H9 (cell line): ENCODE results near the gene OAF. TPM values are rescaled to one million over a fixed set of nuclear protein-coding genes. Genes with fewer than 3 reads are reported as not detected.

Experiments
- DNase-seq: peaks from one replicate; pipeline ENCODE4 v3.0.0-alpha.2; 2017
- H2AFZ ChIP-seq: one replicate; pipeline ENCODE4 v1.6.1; 2013; ENCODE audit warnings: mild to moderate bottlenecking, low read length, control low read depth, moderate library complexity
- H2AK5ac ChIP-seq: 2 replicates; pipeline ENCODE4 v1.6.1; 2013; ENCODE audit warnings: low read length, control low read depth, mixed read lengths; ENCODE audit not compliant: insufficient read length
- H2BK120ac ChIP-seq: one replicate; pipeline ENCODE4 v1.6.1; 2013; ENCODE audit warnings: low read depth, mild to moderate bottlenecking, low read length, control low read depth, inconsistent platforms; ENCODE audit not compliant: poor library complexity, severe bottlenecking
- H2BK12ac ChIP-seq: 2 replicates; pipeline ENCODE4 v1.6.1; 2013; ENCODE audit warnings: low read length, control low read depth, mixed read lengths, low read depth; ENCODE audit not compliant: insufficient read length
- H2BK15ac ChIP-seq: 2 replicates; pipeline ENCODE4 v1.6.1; 2013; ENCODE audit warnings: low read depth, low read length, control low read depth
- H2BK20ac ChIP-seq: one replicate; pipeline ENCODE4 v1.6.1; 2013; ENCODE audit warnings: low read depth, mild to moderate bottlenecking, low read length, control low read depth, inconsistent platforms; ENCODE audit not compliant: poor library complexity, severe bottlenecking
- H2BK5ac ChIP-seq: 2 replicates; pipeline ENCODE4 v1.6.1; 2013; ENCODE audit warnings: low read length, control low read depth, mixed read lengths; ENCODE audit not compliant: insufficient read length
- H3K14ac ChIP-seq: 2 replicates; pipeline ENCODE4 v1.6.1; 2013; ENCODE audit warnings: low read length, control low read depth; ENCODE audit not compliant: insufficient read depth
- H3K18ac ChIP-seq: 2 replicates; pipeline ENCODE4 v1.6.1; 2013; ENCODE audit warnings: low read depth, mild to moderate bottlenecking, mixed read lengths, low read length, control low read depth; ENCODE audit not compliant: insufficient read length
- H3K23ac ChIP-seq: 2 replicates; pipeline ENCODE4 v1.6.1; 2013; ENCODE audit warnings: low read length, control low read depth, mixed read lengths, low read depth; ENCODE audit not compliant: insufficient read length
- H3K23me2 ChIP-seq: 2 replicates; pipeline ENCODE4 v1.6.1; 2013; ENCODE audit warnings: low read depth, mild to moderate bottlenecking, mixed read lengths, low read length, control low read depth; ENCODE audit not compliant: insufficient read length, poor library complexity, severe bottlenecking
- H3K27ac ChIP-seq: 2 replicates; pipeline ENCODE4 v1.5.1; 2013; ENCODE audit warnings: low read length, control low read depth, mixed read lengths, low read depth; ENCODE audit not compliant: insufficient read length
- H3K27me3 ChIP-seq: 2 replicates; pipeline ENCODE4 v1.6.1; 2013; ENCODE audit warnings: low read length, control low read depth, inconsistent platforms; ENCODE audit not compliant: insufficient read depth
- H3K4ac ChIP-seq: 2 replicates; pipeline ENCODE4 v1.6.1; 2013; ENCODE audit warnings: low read depth, mild to moderate bottlenecking, control low read depth, inconsistent platforms, low read length, moderate library complexity
- H3K4me1 ChIP-seq: 2 replicates; pipeline ENCODE4 v1.6.1; 2013; ENCODE audit warnings: low read length, control low read depth, inconsistent platforms; ENCODE audit not compliant: insufficient read depth
- H3K4me2 ChIP-seq: 2 replicates; pipeline ENCODE4 v1.6.1; 2013; ENCODE audit warnings: low read length, control low read depth, mixed read lengths; ENCODE audit not compliant: insufficient read length, insufficient read depth
- H3K56ac ChIP-seq: 2 replicates; pipeline ENCODE4 v1.6.1; 2013; ENCODE audit warnings: low read depth, mild to moderate bottlenecking, mixed read lengths, low read length, control low read depth; ENCODE audit not compliant: insufficient read length
- H3K79me1 ChIP-seq: 2 replicates; pipeline ENCODE4 v1.6.1; 2013; ENCODE audit warnings: low read depth, mild to moderate bottlenecking, moderate library complexity, low read length, control low read depth, inconsistent platforms; ENCODE audit not compliant: insufficient read depth, poor library complexity, severe bottlenecking
- H3K79me2 ChIP-seq: 2 replicates; pipeline ENCODE4 v1.6.1; 2013; ENCODE audit warnings: low read length, control low read depth, inconsistent platforms; ENCODE audit not compliant: insufficient read depth
- H3K9ac ChIP-seq: 2 replicates; pipeline ENCODE4 v1.6.1; 2013; ENCODE audit warnings: low read length, control low read depth, mixed read lengths; ENCODE audit not compliant: insufficient read length; ENCODE audit errors: extremely low read depth
- H3K9me3 ChIP-seq: one replicate; pipeline ENCODE4 v1.6.1; 2013; ENCODE audit warnings: low read depth, low read length, inconsistent platforms; ENCODE audit not compliant: control insufficient read depth
- H3T11ph ChIP-seq: one replicate; pipeline ENCODE4 v1.6.1; 2013; ENCODE audit warnings: mild to moderate bottlenecking, low read length, control low read depth, inconsistent platforms
- H4K20me1 ChIP-seq: one replicate; pipeline ENCODE4 v1.6.1; 2013; ENCODE audit not compliant: control insufficient read depth, insufficient read length, insufficient read depth
- H4K5ac ChIP-seq: 2 replicates; pipeline ENCODE4 v1.6.1; 2013; ENCODE audit warnings: low read depth, mild to moderate bottlenecking, mixed read lengths, low read length, control low read depth; ENCODE audit not compliant: insufficient read length
- H4K8ac ChIP-seq: replicated peaks from 2 replicates; pipeline ENCODE4 v1.6.1; 2013; ENCODE audit warnings: low read length, control low read depth, mixed read lengths, low read depth; ENCODE audit not compliant: insufficient read length
- H4K91ac ChIP-seq: 2 replicates; pipeline ENCODE4 v1.6.1; 2013; ENCODE audit warnings: low read depth, mild to moderate bottlenecking, moderate library complexity, mixed read lengths, low read length, control low read depth; ENCODE audit not compliant: insufficient read length
- H3K27ac Mint-ChIP-seq, 3 experiments: 2 replicates in 2 of 3; 3 replicates in 1 of 3; pipeline ENCODE4 v1.8.0; 2020 to 2021; ENCODE audit warnings: mixed read lengths in 3 of 3, mild to moderate bottlenecking in 1 of 3, moderate library complexity in 1 of 3
- H3K27me3 Mint-ChIP-seq: 2 replicates; pipeline ENCODE4 v1.8.0; 2021; ENCODE audit warnings: low read depth, mild to moderate bottlenecking, moderate library complexity, mixed read lengths
- H3K36me3 Mint-ChIP-seq, 3 experiments: 2 replicates in 2 of 3; 3 replicates in 1 of 3; pipeline ENCODE4 v1.8.0; 2020 to 2021; ENCODE audit warnings: low read depth in 3 of 3, mixed read lengths in 3 of 3; ENCODE audit not compliant: insufficient read depth in 1 of 3
- H3K4me1 Mint-ChIP-seq, 2 experiments: 2 replicates each; pipeline ENCODE4 v1.8.0; 2020; ENCODE audit warnings: mixed read lengths in 2 of 2
- H3K4me3 Mint-ChIP-seq, 2 experiments: 2 replicates in 1 of 2; 3 replicates in 1 of 2; pipeline ENCODE4 v1.8.0; 2020 to 2021; ENCODE audit warnings: mild to moderate bottlenecking in 2 of 2, mixed read lengths in 2 of 2, moderate library complexity in 1 of 2
- H3K9me3 Mint-ChIP-seq, 2 experiments: 2 replicates in 1 of 2; 3 replicates in 1 of 2; pipeline ENCODE4 v1.8.0; 2020; ENCODE audit warnings: mild to moderate bottlenecking in 2 of 2, mixed read lengths in 2 of 2, moderate library complexity in 1 of 2
- WGBS: extraction: QIAGEN DNeasy Blood & Tissue Kit; methylation state at CpG from one replicate; pipeline ENCODE4 v1.1.7; 2013; ENCODE audit warnings: missing lambda C conversion rate, low lambda C conversion rate, mixed read lengths; ENCODE audit not compliant: insufficient read length; ENCODE audit errors: extremely low coverage; 5-methylcytosine and 5-hydroxymethylcytosine counted together
- total RNA-seq: library from RNA; stranded (reverse); gene quantifications from 2 replicates; pipeline ENCODE4 v1.2.1, GENCODE V29; 2021
- TF ChIP-seq, protein P1 (sequence below): fragments of 200-600 bp; sonication (generic); conservative IDR thresholded peaks from 3 replicates; pipeline ENCODE4 v1.8.0; 2021; ENCODE audit warnings: antibody characterized with exemption, mild to moderate bottlenecking

Gene OAF
- total RNA-seq, 1 experiment from 2014 or later: 1.1 TPM

DNA sequence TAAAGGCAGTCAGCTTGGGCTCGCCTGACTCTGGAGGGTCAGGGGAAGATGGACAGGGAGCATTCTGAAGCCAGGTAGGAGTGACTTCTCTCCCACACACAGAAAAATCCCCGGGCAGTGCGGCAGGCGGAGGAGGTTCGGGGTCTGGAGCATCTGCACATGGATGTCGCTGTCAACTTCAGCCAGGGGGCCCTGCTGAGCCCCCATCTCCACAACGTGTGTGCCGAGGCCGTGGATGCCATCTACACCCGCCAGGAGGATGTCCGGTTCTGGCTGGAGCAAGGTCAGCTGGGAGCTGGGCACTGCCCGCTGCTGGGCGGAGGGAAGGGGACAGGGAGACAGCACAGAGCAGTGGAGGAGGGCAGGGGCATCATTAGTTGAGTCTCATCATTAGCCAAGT lies 15.9 kb downstream of the OAF start:
- H4K91ac ChIP-seq: no peak overlapping the region
- no peaks in the 10 kb centered on the region; a peak in 1 of 7 replicates for H3K36me3 Mint-ChIP-seq
- H2BK15ac ChIP-seq: no peak overlapping the region
- H3K23me2 ChIP-seq: no peaks in the 10 kb centered on the region
- TF ChIP-seq, protein P1, sequence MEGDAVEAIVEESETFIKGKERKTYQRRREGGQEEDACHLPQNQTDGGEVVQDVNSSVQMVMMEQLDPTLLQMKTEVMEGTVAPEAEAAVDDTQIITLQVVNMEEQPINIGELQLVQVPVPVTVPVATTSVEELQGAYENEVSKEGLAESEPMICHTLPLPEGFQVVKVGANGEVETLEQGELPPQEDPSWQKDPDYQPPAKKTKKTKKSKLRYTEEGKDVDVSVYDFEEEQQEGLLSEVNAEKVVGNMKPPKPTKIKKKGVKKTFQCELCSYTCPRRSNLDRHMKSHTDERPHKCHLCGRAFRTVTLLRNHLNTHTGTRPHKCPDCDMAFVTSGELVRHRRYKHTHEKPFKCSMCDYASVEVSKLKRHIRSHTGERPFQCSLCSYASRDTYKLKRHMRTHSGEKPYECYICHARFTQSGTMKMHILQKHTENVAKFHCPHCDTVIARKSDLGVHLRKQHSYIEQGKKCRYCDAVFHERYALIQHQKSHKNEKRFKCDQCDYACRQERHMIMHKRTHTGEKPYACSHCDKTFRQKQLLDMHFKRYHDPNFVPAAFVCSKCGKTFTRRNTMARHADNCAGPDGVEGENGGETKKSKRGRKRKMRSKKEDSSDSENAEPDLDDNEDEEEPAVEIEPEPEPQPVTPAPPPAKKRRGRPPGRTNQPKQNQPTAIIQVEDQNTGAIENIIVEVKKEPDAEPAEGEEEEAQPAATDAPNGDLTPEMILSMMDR: no peak
- DNase-seq: no peak
- H2BK120ac ChIP-seq: no peak overlapping the region
- H3K9me3 ChIP-seq: no peaks in the 10 kb centered on the region
- H2BK20ac ChIP-seq: no peak overlapping the region
- H4K8ac ChIP-seq: no peak overlapping the region
- H2AFZ ChIP-seq: no peak overlapping the region
- no peaks in the 10 kb centered on the region for H4K20me1 ChIP-seq
- H3K9me3 Mint-ChIP-seq: no peaks in the 10 kb centered on the region; a peak in 1 of 5 replicates
- no peak overlapping the region for H2BK5ac ChIP-seq
- no peak overlapping the region for H3K27ac ChIP-seq
- H3K9ac ChIP-seq: no peak overlapping the region
- no peaks in the 10 kb centered on the region for H3K79me1 ChIP-seq
- no peak overlapping the region; the same call in 1 of the 2 replicates for H3K14ac ChIP-seq
- peaks cover 2% of the 10 kb centered on the region; the same call in 1 of the 2 replicates for H3K27me3 ChIP-seq
- no peak overlapping the region for H2AK5ac ChIP-seq
- H3K23ac ChIP-seq: no peak overlapping the region
- H4K5ac ChIP-seq: no peak overlapping the region
- H3K4me2 ChIP-seq: no peak overlapping the region
- WGBS: no CpG with 5 or more reads among the region's 13 CpGs
- H3T11ph ChIP-seq: no peak overlapping the region
- no peak overlapping the region for H2BK12ac ChIP-seq
- H3K4me1 ChIP-seq: no peaks in the 10 kb centered on the region; the same call in 1 of the 2 replicates
- H3K56ac ChIP-seq: no peak overlapping the region
- peaks cover 72% of the 10 kb centered on the region for H3K27me3 Mint-ChIP-seq
- H3K18ac ChIP-seq: no peak overlapping the region
- peak overlapping the region in 1 of 3 experiments; percentile 55; a peak in 1 of 7 replicates for H3K27ac Mint-ChIP-seq
- peaks cover 4 to 13% of the 10 kb centered on the region in 2 experiments for H3K4me1 Mint-ChIP-seq
- no peak overlapping the region for H3K4ac ChIP-seq
- no peak overlapping the region for H3K4me3 Mint-ChIP-seq
- H3K79me2 ChIP-seq: no peaks in the 10 kb centered on the region
